Superior temporal gyrus (tissue), 1 donor: ENCODE measurements around the gene SATB2.

Experiments
- DNase-seq: peaks from one replicate; pipeline ENCODE4 v3.0.0-alpha.2; 2016; ENCODE audit errors: extremely low spot score

Gene SATB2

GRCh38 chr2:199325881-199326280 lies 131.9 kb downstream of the SATB2 start:
- DNase-seq, result no peak

DNA sequence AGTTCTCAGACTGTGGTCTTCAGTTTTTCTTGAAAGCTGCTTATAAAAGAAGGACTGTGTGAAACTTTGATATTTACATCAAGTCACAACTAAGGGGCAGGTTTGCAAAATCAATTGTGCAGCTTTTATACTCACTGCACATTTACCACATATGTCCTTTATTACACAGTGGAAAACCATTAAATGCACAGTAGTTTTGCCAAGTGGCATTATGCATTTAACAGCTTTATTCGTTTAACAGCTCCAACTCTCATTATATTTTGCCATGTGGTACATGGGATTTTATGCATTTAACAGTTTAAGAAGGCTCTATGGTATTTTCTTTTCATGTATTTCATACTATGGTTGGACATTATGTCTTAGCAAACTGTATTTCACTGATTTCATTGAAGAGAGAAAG lies 135.6 kb downstream of the SATB2 start:
- no peak for DNase-seq

DNA sequence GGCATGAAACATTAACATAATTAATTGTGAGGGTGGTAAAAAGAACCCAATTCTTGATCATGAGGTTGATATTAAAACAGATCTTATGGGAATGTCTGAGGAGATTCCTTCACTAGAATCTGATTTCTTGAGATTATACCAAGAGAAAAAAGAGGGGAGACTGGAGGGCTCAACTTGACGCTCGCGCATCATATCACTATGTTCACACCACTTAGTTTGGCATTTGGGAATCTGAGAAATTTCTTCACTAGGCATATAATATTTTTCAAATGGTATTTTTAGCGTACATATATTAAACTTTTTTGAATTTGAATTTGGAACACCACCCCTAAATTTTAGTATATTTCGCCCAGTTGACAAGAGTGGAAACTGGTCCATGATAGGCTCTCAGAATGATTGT lies 140.1 kb downstream of the SATB2 start:
- DNase-seq, result no peak

DNA sequence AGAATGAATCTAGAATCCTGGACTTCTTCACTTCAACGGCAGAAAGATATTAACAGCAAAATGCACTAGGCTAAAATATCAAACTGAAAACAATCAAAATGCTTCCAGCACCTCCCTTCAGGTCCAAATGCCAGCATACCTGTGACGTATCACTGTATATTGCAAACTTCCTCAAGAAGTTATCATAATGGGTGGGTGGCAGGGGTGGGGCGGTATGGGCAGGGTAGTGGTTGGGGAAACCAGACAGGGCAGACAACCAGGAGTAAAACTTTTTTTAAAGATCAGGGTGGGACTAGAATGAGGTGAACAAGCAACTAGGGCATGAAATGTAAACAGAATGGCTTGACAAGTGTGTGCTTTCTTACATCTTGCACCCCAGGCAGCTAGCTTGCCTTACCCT lies 140.9 kb downstream of the SATB2 start:
- no peak for DNase-seq

GRCh38 chr2:199315299-199316179 lies 142.2 kb downstream of the SATB2 start:
- DNase-seq, result peak; percentile 39

DNA sequence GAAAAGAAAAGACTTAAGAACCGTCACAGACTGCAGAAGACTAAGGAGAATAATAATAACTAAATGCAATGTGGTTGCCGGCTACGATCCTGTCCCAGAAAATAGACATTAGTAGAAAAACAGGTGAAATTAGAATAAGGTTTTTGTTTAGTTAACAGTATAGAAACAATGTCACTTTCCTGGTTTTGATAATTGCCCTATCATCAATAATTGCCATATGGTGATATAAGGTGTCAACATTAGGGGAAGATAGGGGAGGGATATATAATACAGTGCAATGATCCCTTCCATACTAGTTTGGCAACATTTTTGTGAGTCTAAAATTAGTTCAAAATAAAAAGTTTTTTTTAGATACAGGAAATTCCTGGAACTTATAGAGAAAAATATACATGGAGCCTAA lies 144.8 kb downstream of the SATB2 start:
- no peak for DNase-seq

- DNase-seq, result no peak
These were observed 146.8 kb downstream of the SATB2 start for GRCh38 chr2:199310771-199311585.

DNA sequence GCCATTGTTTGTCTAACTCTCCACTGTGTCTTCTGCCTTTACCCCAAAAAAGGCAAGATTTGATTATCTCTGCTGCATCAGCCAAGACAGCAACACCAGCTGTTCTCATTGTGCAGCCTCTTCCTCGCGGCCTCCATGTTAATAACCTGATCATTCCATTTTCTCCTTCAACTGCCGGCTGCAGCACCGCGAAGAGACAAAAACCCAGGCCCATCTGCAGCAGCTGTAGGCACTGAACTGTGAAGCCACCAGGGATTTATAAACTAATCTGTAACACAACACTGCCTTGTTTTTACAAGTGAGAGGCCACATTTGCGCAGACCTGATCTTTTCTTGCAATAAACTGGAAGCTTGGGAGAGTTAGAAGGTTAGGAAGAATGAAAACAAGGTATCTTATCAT lies 147.8 kb downstream of the SATB2 start:
- DNase-seq, result no peak

DNA sequence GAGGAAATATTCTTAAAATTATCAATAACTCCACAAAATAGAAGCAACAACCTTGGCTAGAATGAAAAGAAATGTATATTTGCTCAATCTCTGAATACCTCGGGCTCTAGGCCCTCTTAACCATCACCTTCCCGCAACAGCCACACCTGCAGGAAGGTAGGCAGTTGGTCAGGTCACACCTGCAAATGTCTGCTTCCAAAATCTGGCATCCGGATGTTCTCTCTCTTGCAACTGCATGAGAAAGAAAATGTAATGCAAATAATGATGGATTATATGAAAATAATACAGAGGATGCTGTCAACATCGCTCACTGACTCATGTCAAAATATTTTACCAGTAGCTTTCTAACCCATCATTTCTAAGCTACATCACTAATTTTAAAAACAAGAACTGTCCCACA lies 148.3 kb downstream of the SATB2 start:
- DNase-seq, result no peak

GRCh38 chr2:199308567-199308966 lies 149.2 kb downstream of the SATB2 start:
- DNase-seq, result no peak

DNA sequence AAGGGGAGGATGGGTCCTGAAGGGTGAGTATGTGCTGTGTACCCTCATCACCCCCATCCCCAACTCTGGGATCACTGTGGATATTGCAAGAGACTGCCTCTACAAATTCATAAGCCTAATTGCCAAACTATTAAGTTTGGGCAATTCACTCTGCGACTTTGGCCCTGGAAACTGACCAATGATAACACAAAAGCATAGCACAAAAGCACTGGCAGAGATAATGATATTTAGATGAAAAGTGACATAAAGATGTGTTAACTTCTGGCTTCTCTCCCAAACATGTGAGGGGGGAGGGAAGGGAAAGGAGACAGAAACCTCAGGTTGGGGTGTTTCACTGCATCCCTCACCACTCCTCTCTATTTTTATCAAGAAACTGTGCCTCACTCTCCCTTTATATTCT lies 150.3 kb downstream of the SATB2 start:
- DNase-seq, result no peak

DNA sequence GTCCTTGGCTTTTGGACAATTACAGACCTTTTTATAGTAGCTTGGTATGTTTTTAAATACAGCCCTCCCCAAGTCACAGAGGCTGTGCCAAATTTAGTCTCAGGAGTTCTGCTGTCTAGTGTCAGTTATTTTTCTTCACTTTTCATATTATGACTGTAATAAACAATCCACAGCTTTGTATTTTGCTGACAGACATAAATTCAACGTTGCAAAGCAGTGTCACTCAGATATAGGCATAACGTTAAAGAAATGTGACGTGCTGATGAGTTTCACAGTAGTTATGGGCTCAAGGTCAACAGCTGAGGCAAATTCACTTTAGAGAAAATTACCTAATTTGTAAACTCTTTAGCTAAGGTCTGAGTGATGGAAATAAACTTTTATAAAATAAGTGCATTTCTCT lies 151.6 kb downstream of the SATB2 start:
- DNase-seq, result no peak

- peak; percentile 42 for DNase-seq
These were observed 154.0 kb downstream of the SATB2 start for GRCh38 chr2:199303728-199304177.

- peak; percentile 27 for DNase-seq
These were observed 154.9 kb downstream of the SATB2 start for GRCh38 chr2:199302851-199303250.

- DNase-seq, result no peak
These were observed 169.3 kb downstream of the SATB2 start for GRCh38 chr2:199288424-199288823.

- no peak for DNase-seq
These were observed 175.4 kb downstream of the SATB2 start for GRCh38 chr2:199282309-199282708.

GRCh38 chr2:199279146-199279545 lies 178.6 kb downstream of the SATB2 start:
- no peak for DNase-seq

GRCh38 chr2:199278099-199278498 lies 179.6 kb downstream of the SATB2 start:
- DNase-seq, result no peak

- DNase-seq, result peak; percentile 45
These were observed 184.7 kb downstream of the SATB2 start for GRCh38 chr2:199273042-199273511.

DNA sequence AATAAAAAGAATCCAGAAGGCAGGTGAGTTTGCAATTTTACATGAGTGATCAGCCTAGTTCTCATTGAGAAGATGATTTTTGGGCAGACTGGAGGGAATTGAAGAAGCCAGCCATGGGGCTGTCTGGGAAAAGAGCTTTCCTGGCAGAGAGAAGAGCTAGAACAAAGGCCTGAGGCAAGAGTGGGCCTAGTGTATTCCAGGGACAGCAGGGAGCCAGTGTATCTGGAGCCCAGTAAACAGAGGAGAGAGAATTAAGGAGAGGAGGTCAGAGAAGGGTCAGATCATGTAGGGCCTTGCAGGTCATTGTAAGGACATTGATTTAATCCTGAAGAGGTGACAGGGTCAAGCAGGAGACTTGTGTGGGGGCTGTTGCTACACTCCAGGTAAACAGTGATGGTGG lies 195.8 kb downstream of the SATB2 start:
- DNase-seq, result no peak

DNA sequence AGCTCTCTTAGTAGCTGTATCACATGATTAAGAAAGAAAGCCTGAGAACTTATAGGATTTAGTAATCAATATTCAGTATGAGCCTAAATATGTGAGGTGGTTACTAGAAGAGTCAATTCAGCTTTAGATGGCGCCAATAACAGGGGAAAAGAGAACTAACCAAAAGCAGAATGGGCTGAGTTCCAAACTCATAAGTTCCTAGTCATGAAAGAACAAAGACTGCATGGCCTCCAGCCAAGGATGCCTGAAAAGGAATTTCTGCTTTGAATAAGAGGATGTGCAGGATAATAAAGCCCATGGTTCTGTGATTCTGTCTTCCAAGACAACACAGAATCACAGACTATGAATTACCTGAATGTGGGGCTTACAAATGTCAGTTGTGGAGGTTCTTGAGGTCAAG lies 196.5 kb downstream of the SATB2 start:
- peak; percentile 45 for DNase-seq

GRCh38 chr2:199259671-199260070 lies 198.1 kb downstream of the SATB2 start:
- DNase-seq, result no peak

DNA sequence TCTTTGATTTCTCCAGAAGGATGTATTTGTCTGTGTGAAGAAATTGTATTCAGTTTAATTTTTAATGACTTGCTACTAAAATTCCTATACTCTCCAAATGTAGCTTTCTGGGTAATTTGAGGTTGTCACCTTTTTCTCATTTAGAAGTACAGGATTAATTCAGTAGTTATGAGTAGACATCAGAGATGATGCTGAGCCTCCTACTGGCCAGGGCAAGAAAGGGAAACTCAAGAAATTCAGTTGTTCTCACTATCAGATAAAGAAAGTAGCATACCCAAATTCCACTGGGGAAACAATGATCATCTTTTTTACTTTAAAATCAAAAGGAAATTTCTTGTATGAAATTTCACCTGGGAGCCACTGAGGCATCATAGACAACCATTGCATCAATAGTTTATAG lies 199.4 kb downstream of the SATB2 start:
- no peak for DNase-seq
